Epidermal melanocyte (primary cell): Measurements from ENCODE around the gene MYOZ2.

ENCODE experiments used
- DNase-seq: peaks from one replicate; pipeline ENCODE4 v3.0.0; 2011; ENCODE audit warnings: low spot score; ENCODE audit not compliant: insufficient read length

The MYOZ2 gene

GRCh38 chr4:119191505-119191904 is 55.9 kb downstream of the MYOZ2 start:
- DNase-seq: no peak

DNA sequence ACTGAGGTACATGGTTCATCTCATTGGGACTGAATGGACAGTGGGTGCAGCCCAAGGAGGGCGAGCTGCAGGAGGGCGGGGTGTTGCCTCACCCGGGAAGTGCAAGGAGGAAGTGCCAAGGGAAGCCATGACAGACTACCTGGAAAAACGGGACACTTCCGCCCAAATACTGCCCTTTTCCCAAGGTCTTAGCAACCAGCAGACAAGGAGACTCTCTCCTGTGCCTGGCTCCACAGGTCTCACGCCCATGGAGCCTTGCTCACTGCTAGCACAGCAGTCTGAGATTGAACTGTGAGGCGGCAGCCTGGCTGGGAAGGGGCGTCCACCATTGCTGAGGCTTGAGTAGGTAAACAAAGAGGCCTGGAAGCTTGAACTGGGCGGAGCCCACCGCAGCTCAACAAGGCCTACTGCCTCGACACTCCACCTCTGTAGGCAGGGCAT is 62.2 kb downstream of the MYOZ2 start:
- no peak for DNase-seq

DNA sequence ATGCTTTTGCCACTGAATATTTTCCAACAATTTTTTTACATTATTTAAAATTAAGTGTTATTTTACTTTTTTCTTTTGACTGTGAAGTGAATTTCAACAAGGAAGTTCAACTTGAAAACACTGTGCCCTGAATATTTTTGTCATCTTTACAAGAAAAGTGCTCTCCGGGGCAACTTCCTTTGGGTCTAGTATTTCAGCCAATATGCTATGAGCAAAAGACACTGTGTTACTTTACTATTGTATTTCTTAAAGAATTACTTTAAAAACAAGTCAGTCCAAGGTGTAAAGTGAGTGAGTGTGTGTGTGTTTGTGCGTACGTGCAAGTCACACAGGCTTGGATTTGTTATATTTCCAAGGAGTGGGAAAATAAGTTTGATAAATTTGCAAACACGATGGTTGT is 69.3 kb downstream of the MYOZ2 start:
- DNase-seq: no peak

DNA sequence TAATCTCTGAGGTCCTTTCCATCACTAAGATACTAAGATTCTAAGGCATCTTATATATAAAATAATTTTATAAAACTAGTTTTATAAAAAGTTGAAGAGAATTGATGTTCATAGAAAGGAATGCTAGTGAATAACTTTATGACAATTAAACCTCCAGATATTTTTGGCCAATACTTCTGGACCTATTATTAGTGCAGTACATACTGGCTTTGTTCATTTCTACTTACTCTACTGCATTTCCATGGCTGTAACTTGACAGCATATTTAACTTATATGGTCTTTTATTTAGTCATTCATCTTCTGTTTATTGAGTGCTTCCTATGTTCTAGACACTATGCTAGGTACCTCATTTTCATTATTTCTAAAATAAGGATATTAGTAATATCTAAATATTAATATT is 70.1 kb downstream of the MYOZ2 start:
- no peak for DNase-seq

DNA sequence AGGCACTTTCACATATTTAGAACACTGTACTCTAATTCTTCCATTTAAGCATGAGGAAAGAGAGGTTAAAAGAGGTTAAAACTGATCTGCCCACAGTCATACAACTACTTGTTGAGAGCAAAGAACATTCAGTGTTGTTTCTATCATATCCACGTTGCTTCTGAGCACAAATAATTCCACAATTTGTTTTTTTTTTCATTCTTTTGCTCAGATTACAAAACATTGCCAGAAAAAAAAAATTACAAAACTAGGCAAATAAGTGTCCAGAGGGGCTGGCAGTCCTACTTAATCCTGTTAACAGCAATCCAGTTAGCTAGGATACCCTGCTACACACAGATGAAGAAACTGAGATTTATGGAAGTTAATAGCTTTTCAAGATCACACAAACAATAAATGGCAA is 70.5 kb downstream of the MYOZ2 start:
- DNase-seq: no peak

DNA sequence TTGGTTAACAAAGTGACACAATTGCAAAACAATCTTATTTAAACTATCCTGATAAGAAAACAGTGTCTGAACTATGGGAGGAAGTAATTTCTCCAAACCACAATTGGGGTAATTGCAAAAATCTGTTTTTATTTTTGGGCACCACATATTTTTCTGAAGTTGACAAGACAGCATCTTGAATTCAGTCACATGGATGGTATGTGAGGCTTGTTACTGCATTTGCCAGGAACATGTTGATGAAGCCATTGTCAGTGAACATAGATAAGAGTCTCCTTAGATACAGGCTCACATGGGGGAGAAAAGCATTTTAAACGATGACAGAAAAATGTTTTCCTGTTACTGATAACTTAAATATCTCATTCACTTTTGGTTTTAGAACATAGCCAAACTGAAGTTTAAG is 71.4 kb downstream of the MYOZ2 start:
- no peak for DNase-seq

GRCh38 chr4:119209077-119209476 is 73.4 kb downstream of the MYOZ2 start:
- no peak for DNase-seq

DNA sequence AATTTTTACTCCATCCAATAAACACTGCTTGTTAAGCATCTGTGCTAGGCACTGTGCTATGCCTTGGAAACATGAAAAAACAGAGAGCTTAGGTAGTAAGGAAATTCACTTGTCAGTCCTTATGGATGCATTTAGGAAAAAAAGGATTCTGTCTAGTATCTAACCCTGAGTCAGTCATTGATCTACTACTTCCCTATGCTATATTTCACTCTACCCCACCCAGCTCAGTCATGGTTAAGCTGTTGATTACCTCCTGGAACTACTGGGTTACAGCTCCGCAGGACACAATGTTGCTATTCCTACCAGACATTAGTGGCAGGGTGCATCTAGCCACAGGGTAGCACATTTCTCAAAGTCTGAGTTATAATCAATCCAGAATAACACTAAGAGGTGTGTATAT is 74.0 kb downstream of the MYOZ2 start:
- DNase-seq: no peak

DNA sequence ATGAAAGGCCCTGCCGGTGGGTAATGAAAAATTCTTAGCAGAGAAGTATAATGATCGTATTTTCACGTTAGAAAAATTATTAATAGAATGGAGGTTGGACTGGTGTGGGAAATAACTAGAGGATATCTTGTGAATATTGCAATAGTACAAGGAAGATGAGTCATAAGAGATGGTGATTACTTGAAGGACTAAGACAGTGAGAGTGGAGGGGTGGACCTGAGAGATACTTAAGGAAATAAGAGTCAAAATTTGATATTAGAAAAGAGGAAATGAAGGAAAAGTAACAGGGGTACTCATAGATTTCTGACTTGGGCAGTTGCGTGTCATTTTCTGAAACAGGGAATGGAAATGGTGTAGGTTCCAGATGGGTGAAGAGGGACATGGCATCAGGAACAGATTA is 75.1 kb downstream of the MYOZ2 start:
- no peak for DNase-seq

DNA sequence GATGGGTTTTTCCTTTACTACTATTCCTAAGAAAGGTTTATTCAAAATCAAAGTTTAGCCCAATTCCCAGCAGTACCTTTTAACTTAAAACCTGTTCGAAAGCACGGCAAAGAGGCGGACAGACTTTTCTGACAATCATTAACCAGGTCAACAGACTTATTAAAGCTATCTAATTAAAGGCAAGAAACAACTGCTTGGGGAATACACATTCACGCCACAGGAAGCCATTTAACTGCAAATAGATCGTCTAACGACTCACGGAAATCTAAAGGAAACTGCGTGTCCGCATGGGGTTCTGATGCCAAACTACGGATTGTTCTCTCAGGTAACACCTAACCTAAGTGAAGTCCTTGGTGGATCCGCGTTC is 76.2 kb downstream of the MYOZ2 start:
- no peak for DNase-seq

- DNase-seq: peak; percentile 79
These were observed 76.8 kb downstream of the MYOZ2 start, which contains the start of gene USP53 for GRCh38 chr4:119212234-119212963. Gene USP53, plus strand, starts transcription at chr4:119212713. Its CDS starts 27,047 bp downstream, at chr4:119239760.

DNA sequence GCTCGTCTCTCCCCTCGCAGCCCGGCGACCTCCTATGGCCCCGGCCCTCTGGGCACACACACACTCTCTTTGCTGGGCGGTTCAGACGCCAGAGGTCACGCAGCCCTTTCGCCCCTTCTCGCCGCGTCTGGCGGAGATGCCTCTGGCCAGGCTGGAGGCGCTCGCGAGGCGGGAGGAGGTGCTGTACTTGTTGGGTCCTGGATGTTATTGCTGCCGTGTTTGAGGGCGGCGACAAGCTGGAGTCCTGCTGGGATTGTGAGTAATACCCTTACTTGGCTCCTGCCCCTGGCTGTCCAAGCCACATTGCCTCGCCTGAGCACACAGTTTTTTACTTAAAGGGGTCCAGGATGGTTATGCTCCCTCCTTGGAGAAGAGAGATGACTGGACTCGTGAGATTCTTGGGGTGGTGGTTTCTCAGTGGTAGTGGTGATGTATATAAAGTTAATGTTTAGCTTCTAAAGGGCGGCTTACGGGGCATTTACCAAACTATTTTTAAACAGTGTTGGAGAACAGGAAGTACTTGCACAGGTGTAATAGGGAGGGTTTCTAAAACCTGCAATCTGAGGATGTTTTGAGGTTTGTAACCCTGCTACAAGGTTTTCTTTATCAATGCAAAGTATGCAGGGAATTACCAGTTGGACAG is 77.5 kb downstream of the MYOZ2 start:
- DNase-seq: peak; percentile 52

GRCh38 chr4:119218093-119218492 is 82.5 kb downstream of the MYOZ2 start:
- no peak for DNase-seq

DNA sequence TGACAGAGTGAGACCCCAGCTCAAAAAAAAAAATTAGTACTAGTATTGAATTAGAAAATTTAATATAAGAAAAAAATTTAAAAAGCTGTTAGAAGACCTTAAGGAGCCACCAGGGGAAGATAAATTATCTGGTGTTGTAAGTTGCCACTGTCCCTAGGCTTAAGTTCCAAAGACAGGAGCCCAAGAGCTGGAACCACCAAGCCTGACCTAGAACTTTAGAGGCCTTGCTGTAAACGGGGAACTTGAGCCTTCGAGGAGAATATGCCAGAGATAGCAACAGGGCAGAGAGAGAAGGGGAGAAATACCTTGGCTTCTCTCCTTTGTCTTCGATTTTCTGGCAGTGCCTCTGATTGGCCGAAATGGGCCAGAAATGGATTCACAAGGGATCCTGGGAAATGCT is 85.8 kb downstream of the MYOZ2 start:
- no peak for DNase-seq

GRCh38 chr4:119227690-119228089 is 92.1 kb downstream of the MYOZ2 start:
- no peak for DNase-seq

- no peak for DNase-seq
These were observed 92.8 kb downstream of the MYOZ2 start for GRCh38 chr4:119228406-119228805.

DNA sequence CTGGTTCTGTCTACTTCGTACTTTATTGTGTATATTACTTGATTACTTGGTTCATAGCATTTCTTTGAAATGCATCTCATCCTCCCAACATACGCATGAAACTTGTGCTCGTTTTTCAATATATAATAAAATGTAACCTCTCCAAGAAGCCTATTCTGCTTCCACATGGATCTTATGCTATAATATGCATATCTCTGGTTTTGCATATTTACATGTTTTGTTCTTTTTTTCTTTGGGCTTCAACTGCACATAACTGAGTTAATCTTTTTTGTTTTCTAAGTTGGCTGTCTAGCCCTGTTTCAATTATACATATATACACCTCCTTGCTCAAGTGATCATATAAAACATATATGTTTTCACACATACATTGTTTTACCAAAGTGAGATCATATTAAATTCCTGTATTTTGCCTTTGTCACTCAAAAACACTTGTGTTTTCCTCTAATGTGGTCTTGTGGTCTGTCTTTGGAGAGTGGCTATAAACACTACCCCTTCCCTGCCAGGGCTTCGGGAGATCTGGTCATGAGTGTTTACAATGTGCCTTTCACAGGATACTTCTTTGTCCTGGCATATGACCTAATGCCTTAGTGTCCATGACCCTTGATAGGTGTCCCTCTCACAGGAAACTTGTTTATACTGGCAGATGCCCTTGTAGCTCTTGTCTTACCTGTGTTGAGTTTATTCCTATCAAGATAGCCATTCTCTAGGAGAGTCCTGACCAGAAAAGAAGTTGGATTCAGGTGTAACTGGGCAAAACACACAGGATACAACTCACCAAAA is 94.5 kb downstream of the MYOZ2 start:
- DNase-seq: no peak

- DNase-seq: no peak
These were observed 95.9 kb downstream of the MYOZ2 start for GRCh38 chr4:119231491-119231890.

DNA sequence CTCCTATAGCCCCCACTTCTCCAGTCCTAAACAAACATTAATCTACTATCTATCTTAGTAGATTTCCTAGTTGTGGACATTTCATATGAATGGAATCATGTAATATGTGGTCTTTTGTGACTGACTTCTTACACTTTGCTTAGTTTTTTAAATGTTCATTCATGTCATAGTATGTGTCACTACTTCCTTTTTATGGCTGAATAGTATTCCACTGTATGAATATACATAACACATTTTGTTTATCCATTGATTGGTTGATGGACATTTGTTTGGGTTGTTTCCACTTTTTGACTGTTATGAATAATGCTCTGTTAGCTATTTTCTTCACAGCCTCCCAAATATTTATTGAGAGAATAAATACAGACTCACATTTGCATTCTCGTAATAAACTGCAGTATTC is 96.7 kb downstream of the MYOZ2 start:
- no peak for DNase-seq

DNA sequence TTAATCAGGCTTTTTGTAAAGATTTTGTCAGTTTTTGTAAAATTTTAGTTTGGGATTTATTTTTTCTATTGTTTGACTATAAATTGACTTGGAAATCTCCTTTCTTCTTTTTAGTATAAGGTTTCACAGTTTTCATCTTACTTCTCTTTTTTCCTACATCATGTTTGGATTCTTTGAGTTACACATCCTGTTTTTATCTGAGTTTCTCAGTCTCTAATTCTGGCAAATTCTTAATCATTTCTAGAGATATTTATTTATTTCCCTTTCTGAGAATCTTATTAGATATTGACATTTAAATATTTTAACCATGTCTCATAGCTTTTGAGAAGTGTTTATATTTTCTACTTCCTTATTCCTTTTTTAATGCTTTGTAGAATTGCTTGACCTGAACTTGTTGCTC is 97.6 kb downstream of the MYOZ2 start:
- no peak for DNase-seq

DNA sequence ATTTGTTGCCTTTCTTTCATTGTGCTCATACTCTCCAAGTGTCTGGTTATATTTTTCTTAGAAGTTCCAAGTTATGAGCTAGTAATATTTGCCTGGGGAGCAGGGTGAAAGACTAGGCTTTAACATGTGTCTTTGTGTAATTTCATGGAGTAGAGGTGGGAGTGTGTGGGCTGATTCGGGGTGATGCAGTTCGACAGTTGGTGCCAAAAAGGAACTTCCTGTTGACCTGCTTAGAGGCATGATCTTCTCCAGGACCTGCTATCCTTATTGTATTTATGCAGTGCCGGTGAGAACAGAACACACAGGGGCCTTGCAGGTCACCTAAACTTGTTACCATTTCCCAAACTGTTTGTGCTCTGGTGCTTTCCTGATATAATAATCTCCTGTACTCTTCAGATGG is 98.1 kb downstream of the MYOZ2 start:
- DNase-seq: no peak

- DNase-seq: no peak
These were observed 101.6 kb downstream of the MYOZ2 start for GRCh38 chr4:119237201-119237600.
